Body of pancreas (tissue), 4 donors: ENCODE measurements around the gene MTMR2. TPM values are rescaled to one million over a fixed set of nuclear protein-coding genes. Genes with fewer than 3 reads are reported as not detected.

Experiments used
- ATAC-seq: fragments of 150-250 bp; one replicate; pipeline ENCODE4 v1.9.1; 2016
- DNase-seq, 4 donors: peaks; one replicate each; pipeline ENCODE4 v3.0.0-alpha.2; 2019
- H3K27ac ChIP-seq, 4 donors: fragments of 200-600 bp; sonication (generic); 1 replicate in 3 of 4; 2 replicates in 1 of 4; pipeline versions ENCODE4 v1.5.1 to v1.6.1; 2016 to 2019; ENCODE audit warnings: mild to moderate bottlenecking in 1 of 4, mixed read lengths in 1 of 4, moderate library complexity in 1 of 4
- H3K27me3 ChIP-seq, 2 donors: fragments of 200-600 bp; sonication (generic); one replicate each; pipeline ENCODE4 v1.6.0; 2016; ENCODE audit warnings: mild to moderate bottlenecking in 1 of 2
- H3K36me3 ChIP-seq, 2 donors: fragments of 200-600 bp; sonication (generic); replicated peaks in 1 of 2; 2 replicates each; pipeline ENCODE4 v1.5.1; 2016; ENCODE audit warnings: low read depth in 2 of 2; ENCODE audit not compliant: insufficient read depth in 1 of 2
- H3K4me1 ChIP-seq: fragments of 200-600 bp; sonication (generic); one replicate; pipeline ENCODE4 v1.6.0; 2016
- H3K4me3 ChIP-seq, 2 donors: fragments of 200-600 bp; sonication (generic); 1 replicate in 1 of 2; 2 replicates in 1 of 2; pipeline ENCODE4 v1.5.1; 2016 to 2019
- H3K9me3 ChIP-seq, 3 donors: fragments of 200-600 bp; sonication (generic); 1 replicate in 2 of 3; 2 replicates in 1 of 3; pipeline ENCODE4 v1.5.1; 2016
- POLR2A ChIP-seq, 3 donors: fragments of 450-650 bp; IDR thresholded peaks; one replicate each; pipeline ENCODE4 v1.6.1; 2016; ENCODE audit warnings: antibody characterized with exemption in 3 of 3, mild to moderate bottlenecking in 2 of 3
- WGBS, 2 donors: methylation state at CpG; one replicate each; pipeline ENCODE4 v1.1.5; 2017; 5-methylcytosine and 5-hydroxymethylcytosine counted together
- intact Hi-C: fragments of 100-400 bp; cut with DNase I; formaldehyde crosslinking; loops from one replicate; pipeline ENCODE4 v1.15.1; 2023
- total RNA-seq, 2 donors: library from RNA; depleted of rRNA; stranded (reverse); fragments of >200 nt; gene quantifications; one replicate each; pipeline ENCODE4 v1.1.0, GENCODE V29; 2016
- TF ChIP-seq, protein P1 (sequence below), 7 experiments: fragments of 450-650 bp in 4 of 7; fragments of 200-600 bp in 3 of 7; sonication (generic) in 3 of 7; IDR thresholded peaks; one replicate each; pipeline ENCODE4 v1.5.1; 2016 to 2019; ENCODE audit warnings: antibody characterized with exemption in 7 of 7

The MTMR2 gene
- total RNA-seq, 2 donors from 2014 or later = 6.9 to 14.5 TPM

DNA sequence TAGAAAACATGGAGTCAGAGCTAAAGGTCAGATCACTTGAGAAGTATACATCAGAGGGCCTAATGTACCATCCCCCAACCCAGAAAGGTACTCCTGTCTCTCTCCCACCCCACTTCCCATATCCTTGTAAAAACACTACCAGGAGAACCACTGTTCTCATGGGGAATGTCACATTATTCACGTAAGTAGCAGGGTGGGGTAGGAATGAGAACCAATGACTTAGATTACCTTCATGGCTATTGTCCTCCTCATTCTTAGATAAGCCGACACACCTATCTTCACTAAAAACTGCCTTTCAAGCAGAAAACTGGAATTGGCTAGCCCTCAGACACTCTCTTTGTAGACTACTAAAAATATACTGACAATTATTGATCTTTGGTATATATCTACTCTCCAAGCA, 70.0 kb downstream of the MTMR2 start:
- Histone ChIP-seq H3K36me3 (peaks cover 0 to 1% of the 10 kb centered on the region in 2 donors), H3K27me3 (no peaks in the 10 kb centered on the region)
- intact Hi-C loops = no loop called here

GRCh38 chr11:95853138-95853537, 70.8 kb downstream of the MTMR2 start:
- Histone ChIP-seq H3K4me1 (no peaks in the 10 kb centered on the region), H3K27me3 (no peaks in the 10 kb centered on the region), H3K36me3 (peaks cover 0 to 1% of the 10 kb centered on the region in 2 donors), H3K9me3 (no peaks in the 10 kb centered on the region), H3K4me3 (no peak overlapping the region), H3K27ac (no peak overlapping the region)
- no peak for ATAC-seq
- TF ChIP-seq, protein P1, sequence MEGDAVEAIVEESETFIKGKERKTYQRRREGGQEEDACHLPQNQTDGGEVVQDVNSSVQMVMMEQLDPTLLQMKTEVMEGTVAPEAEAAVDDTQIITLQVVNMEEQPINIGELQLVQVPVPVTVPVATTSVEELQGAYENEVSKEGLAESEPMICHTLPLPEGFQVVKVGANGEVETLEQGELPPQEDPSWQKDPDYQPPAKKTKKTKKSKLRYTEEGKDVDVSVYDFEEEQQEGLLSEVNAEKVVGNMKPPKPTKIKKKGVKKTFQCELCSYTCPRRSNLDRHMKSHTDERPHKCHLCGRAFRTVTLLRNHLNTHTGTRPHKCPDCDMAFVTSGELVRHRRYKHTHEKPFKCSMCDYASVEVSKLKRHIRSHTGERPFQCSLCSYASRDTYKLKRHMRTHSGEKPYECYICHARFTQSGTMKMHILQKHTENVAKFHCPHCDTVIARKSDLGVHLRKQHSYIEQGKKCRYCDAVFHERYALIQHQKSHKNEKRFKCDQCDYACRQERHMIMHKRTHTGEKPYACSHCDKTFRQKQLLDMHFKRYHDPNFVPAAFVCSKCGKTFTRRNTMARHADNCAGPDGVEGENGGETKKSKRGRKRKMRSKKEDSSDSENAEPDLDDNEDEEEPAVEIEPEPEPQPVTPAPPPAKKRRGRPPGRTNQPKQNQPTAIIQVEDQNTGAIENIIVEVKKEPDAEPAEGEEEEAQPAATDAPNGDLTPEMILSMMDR (IDR thresholded peaks at IDR 0.05) = no peak
- TF ChIP-seq POLR2A (IDR thresholded peaks at IDR 0.05) = no peak
- no peak for DNase-seq
- intact Hi-C loops = no loop called here

More for the DNA sequence above, 70.0 kb downstream of the MTMR2 start:
- ATAC-seq (no peak), DNase-seq (no peak)
- Histone ChIP-seq H3K27ac (no peak overlapping the region), H3K9me3 (no peaks in the 10 kb centered on the region), H3K4me1 (no peaks in the 10 kb centered on the region), H3K4me3 (no peak overlapping the region)
- TF ChIP-seq POLR2A (IDR thresholded peaks at IDR 0.05) = no peak
- TF ChIP-seq, protein P1 (IDR thresholded peaks at IDR 0.05) = no peak
- WGBS, 2 donors = 85 to 87% methylated on average over 2 of the region's 2 CpGs

DNA sequence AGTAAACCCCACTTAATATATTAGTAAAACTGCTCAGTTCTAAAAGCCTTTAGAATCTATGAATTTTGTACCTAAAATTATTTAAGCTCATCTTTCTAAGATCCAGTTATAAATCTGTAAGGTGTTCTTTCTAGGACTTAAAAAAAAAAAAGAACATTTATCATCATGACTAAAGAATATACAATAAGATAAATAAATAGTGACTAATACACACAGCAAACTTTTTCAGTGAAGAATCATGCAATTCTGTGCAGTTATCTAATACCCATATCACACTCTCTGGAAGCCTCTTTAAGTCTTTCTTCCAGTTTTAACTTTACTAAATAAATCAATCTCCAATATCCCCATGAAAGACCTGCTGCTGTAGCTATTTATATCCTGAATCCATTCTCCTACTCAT, 73.8 kb downstream of the MTMR2 start:
- no peak overlapping the region for H3K27ac ChIP-seq
- no peaks in the 10 kb centered on the region for H3K27me3 ChIP-seq
- no peaks in the 10 kb centered on the region for H3K36me3 ChIP-seq
- DNase-seq (no peak), ATAC-seq (no peak)
- no peaks in the 10 kb centered on the region for H3K4me1 ChIP-seq
- intact Hi-C loops = no loop called here
- H3K9me3 ChIP-seq = no peaks in the 10 kb centered on the region
- TF ChIP-seq POLR2A (IDR thresholded peaks at IDR 0.05) = no peak
- TF ChIP-seq, protein P1 (IDR thresholded peaks at IDR 0.05) = no peak
- no peak overlapping the region for H3K4me3 ChIP-seq

DNA sequence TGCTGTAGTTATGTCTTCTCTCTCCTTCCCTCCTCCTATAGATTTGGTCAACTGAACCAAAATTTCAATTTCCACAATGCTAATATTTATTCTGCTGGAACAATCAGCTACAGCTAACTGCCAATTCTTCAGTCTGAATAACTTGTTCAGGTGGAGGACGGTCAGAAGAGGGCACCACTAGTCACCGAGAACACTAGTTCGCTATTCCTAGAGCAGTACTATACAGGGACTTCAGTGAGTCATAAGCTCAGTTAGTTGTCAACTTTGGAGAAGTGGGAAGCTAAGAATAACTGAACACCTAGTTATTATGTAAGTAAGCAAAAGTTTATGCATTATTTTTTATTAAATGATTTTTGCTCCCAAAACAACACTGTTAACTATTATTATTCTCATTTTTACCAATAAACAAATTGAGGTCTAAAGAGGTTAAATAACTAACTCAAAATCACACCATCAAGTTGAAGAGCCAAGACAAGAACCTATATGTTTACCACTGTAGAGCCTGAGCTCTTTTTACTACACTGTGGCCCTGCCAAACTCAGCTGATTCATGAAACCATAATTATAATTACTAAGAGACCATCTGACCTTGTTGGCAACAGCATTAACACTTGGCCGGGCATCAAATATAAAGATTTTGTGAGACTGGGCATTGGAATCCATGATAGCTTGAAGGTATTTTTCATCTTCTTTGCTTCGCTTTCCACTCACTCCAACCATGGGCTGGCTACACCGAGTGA, 74.7 kb downstream of the MTMR2 start:
- Histone ChIP-seq H3K36me3 (peaks cover 0 to 4% of the 10 kb centered on the region in 2 donors), H3K4me1 (no peaks in the 10 kb centered on the region), H3K9me3 (no peaks in the 10 kb centered on the region), H3K27ac (no peak overlapping the region), H3K4me3 (no peak overlapping the region), H3K27me3 (no peaks in the 10 kb centered on the region)
- DNase-seq (peak; percentile 26 to 44 (median 34)), ATAC-seq (peak; percentile 50)
- WGBS, 2 donors = 75 to 78% methylated on average over 6 of the region's 6 CpGs
- TF ChIP-seq, protein P1 (IDR thresholded peaks at IDR 0.05) = peak in 4 of 7 experiments; percentile 27 to 42 (median 32)
- no peak for TF ChIP-seq POLR2A (IDR thresholded peaks at IDR 0.05)
- intact Hi-C loops = no loop called here

DNA sequence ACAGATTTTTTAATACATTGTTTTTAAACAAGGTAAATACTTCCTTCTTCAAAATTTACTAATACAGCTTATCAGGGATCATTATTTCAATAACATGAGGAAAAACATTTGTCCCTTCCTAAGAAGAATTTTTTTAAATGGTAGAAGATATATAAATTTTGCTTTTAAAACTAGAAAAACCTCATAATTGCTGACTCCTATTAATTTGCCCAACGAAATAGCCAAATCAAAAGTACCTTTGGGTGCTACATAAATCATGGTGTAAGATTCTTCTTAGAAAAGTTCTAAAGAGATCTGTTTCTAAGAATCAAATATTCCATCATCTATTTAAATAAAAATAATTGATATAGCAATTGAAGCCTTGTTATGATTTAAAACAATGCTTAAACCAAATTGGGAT, 78.7 kb downstream of the MTMR2 start:
- ATAC-seq (no peak), DNase-seq (no peak)
- intact Hi-C loops = no loop called here
- WGBS, 2 donors = 89 to 97% methylated on average over 1 of the region's 1 CpG
- TF ChIP-seq, protein P1 (IDR thresholded peaks at IDR 0.05) = no peak
- TF ChIP-seq POLR2A (IDR thresholded peaks at IDR 0.05) = no peak
- no peaks in the 10 kb centered on the region for H3K9me3 ChIP-seq
- no peak overlapping the region for H3K27ac ChIP-seq
- H3K4me1 ChIP-seq = no peaks in the 10 kb centered on the region
- no peak overlapping the region for H3K4me3 ChIP-seq
- H3K27me3 ChIP-seq = no peaks in the 10 kb centered on the region
- peaks cover 0 to 4% of the 10 kb centered on the region in 2 donors for H3K36me3 ChIP-seq
